Liver (tissue), 9 donors: ENCODE measurements around the gene PHF12. TPM values are rescaled to one million over a fixed set of nuclear protein-coding genes. Genes with fewer than 3 reads are reported as not detected.

Experiments
- DNase-seq: peaks from one replicate; pipeline ENCODE4 v3.0.0-alpha.2; 2017; ENCODE audit warnings: low spot score
- H3K27ac ChIP-seq, 2 donors: one replicate each; pipeline ENCODE4 v1.7.0; 2013; ENCODE audit warnings: inconsistent platforms in 2 of 2, low read length in 2 of 2, control low read depth in 1 of 2, low read depth in 1 of 2, mild to moderate bottlenecking in 1 of 2
- H3K27me3 ChIP-seq, 4 donors: one replicate each; pipeline versions ENCODE4 v1.6.1 to v1.7.0; 2013; ENCODE audit warnings: low read length in 3 of 4, inconsistent platforms in 1 of 4, mild to moderate bottlenecking in 1 of 4, moderate library complexity in 1 of 4; ENCODE audit not compliant: control insufficient read depth in 4 of 4, insufficient read depth in 4 of 4
- H3K36me3 ChIP-seq, 4 donors: one replicate each; pipeline versions ENCODE4 v1.6.1 to v1.7.0; 2013; ENCODE audit warnings: low read length in 3 of 4, mild to moderate bottlenecking in 3 of 4, low read depth in 1 of 4, moderate library complexity in 1 of 4; ENCODE audit not compliant: control insufficient read depth in 4 of 4, insufficient read depth in 3 of 4
- H3K4me1 ChIP-seq, 4 donors: one replicate each; pipeline versions ENCODE4 v1.6.1 to v1.7.0; 2013; ENCODE audit warnings: low read length in 3 of 4, mild to moderate bottlenecking in 3 of 4, moderate library complexity in 1 of 4; ENCODE audit not compliant: control insufficient read depth in 4 of 4, insufficient read depth in 4 of 4
- H3K4me3 ChIP-seq, 3 donors: one replicate each; pipeline versions ENCODE4 v1.6.1 to v1.7.0; 2013; ENCODE audit warnings: low read length in 3 of 3, control low read depth in 1 of 3, low read depth in 1 of 3, mild to moderate bottlenecking in 1 of 3
- H3K9ac ChIP-seq, 2 donors: one replicate each; pipeline ENCODE4 v1.7.0; 2013; ENCODE audit warnings: low read length in 2 of 2, mild to moderate bottlenecking in 2 of 2, moderate library complexity in 2 of 2, control low read depth in 1 of 2, low read depth in 1 of 2
- H3K9me3 ChIP-seq, 4 donors: one replicate each; pipeline versions ENCODE4 v1.6.1 to v1.7.0; 2013; ENCODE audit warnings: low read length in 3 of 4; ENCODE audit not compliant: control insufficient read depth in 4 of 4
- EGR1 ChIP-seq, 2 donors: IDR thresholded peaks; 2 replicates each; pipeline ENCODE4 v1.6.1; 2016 to 2018; ENCODE audit warnings: antibody characterized with exemption in 2 of 2, low read depth in 2 of 2
- FOXA1 ChIP-seq: IDR thresholded peaks from 2 replicates; pipeline ENCODE4 v1.6.1; 2016; ENCODE audit warnings: antibody characterized with exemption
- FOXA2 ChIP-seq: IDR thresholded peaks from 2 replicates; pipeline ENCODE4 v1.6.1; 2016; ENCODE audit warnings: antibody characterized with exemption
- GABPA ChIP-seq, 2 donors: IDR thresholded peaks in 1 of 2; conservative IDR thresholded peaks in 1 of 2; 2 replicates each; pipeline ENCODE4 v1.6.1; 2016; ENCODE audit warnings: antibody characterized with exemption in 2 of 2, mild to moderate bottlenecking in 1 of 2, moderate library complexity in 1 of 2
- HNF4A ChIP-seq, 2 donors: conservative IDR thresholded peaks; 2 replicates each; pipeline ENCODE4 v1.6.1; 2016; ENCODE audit warnings: antibody characterized with exemption in 2 of 2, mild to moderate bottlenecking in 2 of 2
- HNF4G ChIP-seq: IDR thresholded peaks from 2 replicates; pipeline ENCODE4 v1.6.1; 2016; ENCODE audit warnings: antibody characterized with exemption
- JUND ChIP-seq, 2 donors: IDR thresholded peaks; 2 replicates each; pipeline ENCODE4 v1.6.1; 2016; ENCODE audit warnings: antibody characterized with exemption in 2 of 2
- MAX ChIP-seq: IDR thresholded peaks from 2 replicates; pipeline ENCODE4 v1.6.1; 2016; ENCODE audit warnings: antibody characterized with exemption
- NR2F2 ChIP-seq: IDR thresholded peaks from 2 replicates; pipeline ENCODE4 v1.6.1; 2016; ENCODE audit warnings: antibody characterized with exemption
- RAD21 ChIP-seq, 2 donors: IDR thresholded peaks; 2 replicates each; pipeline ENCODE4 v1.6.1; 2016; ENCODE audit warnings: antibody characterized with exemption in 2 of 2, mild to moderate bottlenecking in 2 of 2
- REST ChIP-seq: IDR thresholded peaks from 2 replicates; pipeline ENCODE4 v1.6.1; 2016; ENCODE audit warnings: antibody characterized with exemption, mild to moderate bottlenecking
- RXRA ChIP-seq, 2 donors: IDR thresholded peaks; 2 replicates each; pipeline ENCODE4 v1.6.1; 2017 to 2018; ENCODE audit warnings: antibody characterized with exemption in 2 of 2, mild to moderate bottlenecking in 1 of 2
- SP1 ChIP-seq: IDR thresholded peaks from 2 replicates; pipeline ENCODE4 v1.6.1; 2018; ENCODE audit warnings: antibody characterized with exemption, mild to moderate bottlenecking
- TAF1 ChIP-seq: conservative IDR thresholded peaks from 2 replicates; pipeline ENCODE4 v1.6.1; 2016; ENCODE audit warnings: antibody characterized with exemption, mild to moderate bottlenecking
- YY1 ChIP-seq: IDR thresholded peaks from 2 replicates; pipeline ENCODE4 v1.6.1; 2016; ENCODE audit warnings: antibody characterized with exemption, mild to moderate bottlenecking
- WGBS: extraction: QIAGEN DNeasy Blood & Tissue Kit; methylation state at CpG from one replicate; pipeline ENCODE4 v1.1.7; 2013; 5-methylcytosine and 5-hydroxymethylcytosine counted together
- polyA plus RNA-seq, 2 donors: library from polyadenylated mRNA; stranded (reverse) in 1 of 2; unstranded in 1 of 2; fragments of 200-250 nt in 1 of 2; fragments of >200 nt in 1 of 2; fragmentation: Nextera tagmentation in 1 of 2; extraction: Ambion mirVana in 1 of 2; gene quantifications; one replicate each; pipeline versions ENCODE4 v1.2.1 to v1.2.3, GENCODE V29; 2013 to 2015
- total RNA-seq, 2 donors: library from RNA; depleted of rRNA; stranded (reverse); fragments of >200 nt; gene quantifications; one replicate each; pipeline ENCODE4 v1.2.3, GENCODE V29; 2014
- TF ChIP-seq, protein P1 (sequence below): fragments of 150-350 bp; IDR thresholded peaks from 2 replicates; pipeline ENCODE4 v1.5.1; 2017; ENCODE audit warnings: improper control_type of control experiment, low read depth, low read length; ENCODE audit not compliant: missing input control
- TF ChIP-seq, protein P2 (sequence below): IDR thresholded peaks from 2 replicates; pipeline ENCODE4 v1.6.1; 2016; ENCODE audit warnings: antibody characterized with exemption
- TF ChIP-seq, protein P3 (sequence below): IDR thresholded peaks from 2 replicates; pipeline ENCODE4 v1.6.1; 2016; ENCODE audit warnings: antibody characterized with exemption
- donor health status: healthy.
- donor health status: healthy.
- donor health status: healthy.
- donor health status: healthy.
- donor health status: healthy.

Gene PHF12
- total and polyA plus RNA-seq, 4 donors, result 4.3 to 21.3 (median 11.7) TPM

- no peak overlapping the region for H3K4me3 ChIP-seq
- no peak overlapping the region for H3K27ac ChIP-seq
- no peaks in the 10 kb centered on the region for H3K4me1 ChIP-seq
- H3K9ac ChIP-seq, result no peak overlapping the region
- TF ChIP-seq FOXA1, result no peak
- TF ChIP-seq NR2F2, result no peak
- TF ChIP-seq, protein P1, sequence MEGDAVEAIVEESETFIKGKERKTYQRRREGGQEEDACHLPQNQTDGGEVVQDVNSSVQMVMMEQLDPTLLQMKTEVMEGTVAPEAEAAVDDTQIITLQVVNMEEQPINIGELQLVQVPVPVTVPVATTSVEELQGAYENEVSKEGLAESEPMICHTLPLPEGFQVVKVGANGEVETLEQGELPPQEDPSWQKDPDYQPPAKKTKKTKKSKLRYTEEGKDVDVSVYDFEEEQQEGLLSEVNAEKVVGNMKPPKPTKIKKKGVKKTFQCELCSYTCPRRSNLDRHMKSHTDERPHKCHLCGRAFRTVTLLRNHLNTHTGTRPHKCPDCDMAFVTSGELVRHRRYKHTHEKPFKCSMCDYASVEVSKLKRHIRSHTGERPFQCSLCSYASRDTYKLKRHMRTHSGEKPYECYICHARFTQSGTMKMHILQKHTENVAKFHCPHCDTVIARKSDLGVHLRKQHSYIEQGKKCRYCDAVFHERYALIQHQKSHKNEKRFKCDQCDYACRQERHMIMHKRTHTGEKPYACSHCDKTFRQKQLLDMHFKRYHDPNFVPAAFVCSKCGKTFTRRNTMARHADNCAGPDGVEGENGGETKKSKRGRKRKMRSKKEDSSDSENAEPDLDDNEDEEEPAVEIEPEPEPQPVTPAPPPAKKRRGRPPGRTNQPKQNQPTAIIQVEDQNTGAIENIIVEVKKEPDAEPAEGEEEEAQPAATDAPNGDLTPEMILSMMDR, result no peak
- TF ChIP-seq YY1, result no peak
- TF ChIP-seq SP1, result no peak
- TF ChIP-seq HNF4A (conservative IDR thresholded peaks at IDR 0.05), result no peak
- TF ChIP-seq JUND (IDR thresholded peaks at IDR 0.05), result no peak
- TF ChIP-seq HNF4G, result no peak
- no peak for TF ChIP-seq GABPA (IDR thresholded peaks at IDR 0.05 in 1 of 2, conservative IDR thresholded peaks at IDR 0.05 in 1 of 2)
- TF ChIP-seq, protein P2, sequence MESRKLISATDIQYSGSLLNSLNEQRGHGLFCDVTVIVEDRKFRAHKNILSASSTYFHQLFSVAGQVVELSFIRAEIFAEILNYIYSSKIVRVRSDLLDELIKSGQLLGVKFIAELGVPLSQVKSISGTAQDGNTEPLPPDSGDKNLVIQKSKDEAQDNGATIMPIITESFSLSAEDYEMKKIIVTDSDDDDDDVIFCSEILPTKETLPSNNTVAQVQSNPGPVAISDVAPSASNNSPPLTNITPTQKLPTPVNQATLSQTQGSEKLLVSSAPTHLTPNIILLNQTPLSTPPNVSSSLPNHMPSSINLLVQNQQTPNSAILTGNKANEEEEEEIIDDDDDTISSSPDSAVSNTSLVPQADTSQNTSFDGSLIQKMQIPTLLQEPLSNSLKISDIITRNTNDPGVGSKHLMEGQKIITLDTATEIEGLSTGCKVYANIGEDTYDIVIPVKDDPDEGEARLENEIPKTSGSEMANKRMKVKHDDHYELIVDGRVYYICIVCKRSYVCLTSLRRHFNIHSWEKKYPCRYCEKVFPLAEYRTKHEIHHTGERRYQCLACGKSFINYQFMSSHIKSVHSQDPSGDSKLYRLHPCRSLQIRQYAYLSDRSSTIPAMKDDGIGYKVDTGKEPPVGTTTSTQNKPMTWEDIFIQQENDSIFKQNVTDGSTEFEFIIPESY, result no peak
- TF ChIP-seq MAX, result no peak
- no peak for TF ChIP-seq TAF1
- no peak for TF ChIP-seq FOXA2
- TF ChIP-seq, protein P3, sequence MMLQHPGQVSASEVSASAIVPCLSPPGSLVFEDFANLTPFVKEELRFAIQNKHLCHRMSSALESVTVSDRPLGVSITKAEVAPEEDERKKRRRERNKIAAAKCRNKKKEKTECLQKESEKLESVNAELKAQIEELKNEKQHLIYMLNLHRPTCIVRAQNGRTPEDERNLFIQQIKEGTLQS, result no peak
- no peak for TF ChIP-seq RAD21 (IDR thresholded peaks at IDR 0.05)
- TF ChIP-seq RXRA (IDR thresholded peaks at IDR 0.05), result no peak
- TF ChIP-seq EGR1 (IDR thresholded peaks at IDR 0.05; ENCODE audit: low read depth in 2 of 2), result no peak
- TF ChIP-seq REST, result no peak
- peaks cover 4 to 31% (median 21%) of the 10 kb centered on the region in 4 donors for H3K36me3 ChIP-seq
- H3K9me3 ChIP-seq, result no peaks in the 10 kb centered on the region
- peak; percentile 85 for DNase-seq
- H3K27me3 ChIP-seq, result no peaks in the 10 kb centered on the region
- WGBS, result 79% methylated on average over 8 of the region's 8 CpGs
Measured at GRCh38 chr17:28861393-28862203, 89.7 kb downstream of the PHF12 start.
